ENCODE results near the gene NDUFA11. TPM values are rescaled to one million over a fixed set of nuclear protein-coding genes. Genes with fewer than 3 reads are reported as not detected.

The NDUFA11 gene
- total RNA-seq, 1 donor from 2014 or later = 606 TPM

- intact Hi-C loops (cut with DNase I) = no loop called here
- ATAC-seq (ENCODE audit: poor library complexity) (peak; percentile 38), DNase-seq (no peak)
These were observed 11.6 kb upstream of the NDUFA11 start for GRCh38 chr19:5914946-5915781.

GRCh38 chr19:5914358-5914774 is 10.8 kb upstream of the NDUFA11 start:
- intact Hi-C loops (cut with DNase I) = no loop called here
- DNase-seq (no peak), ATAC-seq (ENCODE audit: poor library complexity) (peak; percentile 5)

- ATAC-seq (ENCODE audit: poor library complexity) (peak; percentile 71), DNase-seq (peak; percentile 70)
- intact Hi-C loops (cut with DNase I) = no loop called here
These were observed 10.3 kb upstream of the NDUFA11 start, which contains the start of gene CAPS for GRCh38 chr19:5913739-5914357. TSS of gene CAPS (plus strand) at chr19:5914254. CDS start at chr19:5914407, 153 bp downstream.

GRCh38 chr19:5911366-5911765 is 7.8 kb upstream of the NDUFA11 start:
- DNase-seq (no peak), ATAC-seq (ENCODE audit: poor library complexity) (no peak)
- intact Hi-C loops (cut with DNase I) = no loop called here

GRCh38 chr19:5910638-5910907 is 7.0 kb upstream of the NDUFA11 start:
- intact Hi-C loops (cut with DNase I) = no loop called here
- no peak for ATAC-seq (ENCODE audit: poor library complexity)

GRCh38 chr19:5908773-5909442 is 5.3 kb upstream of the NDUFA11 start:
- no peak for ATAC-seq (ENCODE audit: poor library complexity)
- intact Hi-C loops (cut with DNase I) = no loop called here
- no peak for DNase-seq

More at GRCh38 chr19:5910638-5910907, 7.0 kb upstream of the NDUFA11 start:
- no peak for DNase-seq

- DNase-seq = no peak
- ATAC-seq (ENCODE audit: poor library complexity) = no peak
- intact Hi-C loops (cut with DNase I) = no loop called here
These were observed 3.7 kb upstream of the NDUFA11 start for GRCh38 chr19:5907241-5907640.

- intact Hi-C loops (cut with DNase I) = no loop called here
- DNase-seq (no peak), ATAC-seq (ENCODE audit: poor library complexity) (no peak)
These were observed 1.7 kb upstream of the NDUFA11 start for GRCh38 chr19:5905114-5905778.

- intact Hi-C loops (cut with DNase I) = no loop called here
- peak; percentile 100 for DNase-seq
These were observed 943 bp upstream of the NDUFA11 start, which contains the start of gene VMAC for GRCh38 chr19:5904352-5905113. TSS of gene VMAC (plus strand) at chr19:5904872. CDS start at chr19:5904891, 19 bp downstream.

GRCh38 chr19:5903056-5903623 is 450 bp downstream of the NDUFA11 start:
- no peak for DNase-seq
- ATAC-seq (ENCODE audit: poor library complexity) = no peak
- intact Hi-C loops (cut with DNase I) = no loop called here

More at GRCh38 chr19:5904352-5905113, 943 bp upstream of the NDUFA11 start, which contains the start of gene VMAC:
- ATAC-seq (ENCODE audit: poor library complexity) = peak; percentile 86

GRCh38 chr19:5900976-5901375 is 2.6 kb downstream of the NDUFA11 start:
- intact Hi-C loops (cut with DNase I) = no loop called here
- DNase-seq = no peak
- no peak for ATAC-seq (ENCODE audit: poor library complexity)

GRCh38 chr19:5899728-5900526 is 3.7 kb downstream of the NDUFA11 start:
- intact Hi-C loops (cut with DNase I) = no loop called here
- no peak for ATAC-seq (ENCODE audit: poor library complexity)
- DNase-seq = no peak

- intact Hi-C loops (cut with DNase I) = no loop called here
- DNase-seq (no peak), ATAC-seq (ENCODE audit: poor library complexity) (no peak)
These were observed 6.2 kb downstream of the NDUFA11 start for GRCh38 chr19:5897189-5897969.

GRCh38 chr19:5896365-5897076 is 7.1 kb downstream of the NDUFA11 start:
- DNase-seq (no peak), ATAC-seq (ENCODE audit: poor library complexity) (no peak)
- intact Hi-C loops (cut with DNase I) = no loop called here

GRCh38 chr19:5895890-5896289 is 7.7 kb downstream of the NDUFA11 start:
- intact Hi-C loops (cut with DNase I) = no loop called here

GRCh38 chr19:5895409-5895808 is 8.2 kb downstream of the NDUFA11 start:
- ATAC-seq (ENCODE audit: poor library complexity) (peak; percentile 10), DNase-seq (no peak)
- intact Hi-C loops (cut with DNase I) = no loop called here

More at GRCh38 chr19:5895890-5896289, 7.7 kb downstream of the NDUFA11 start:
- DNase-seq (no peak), ATAC-seq (ENCODE audit: poor library complexity) (no peak)
